GM23248 (cell line): Measurements from ENCODE around the gene PIEZO2. TPM values are rescaled to one million over a fixed set of nuclear protein-coding genes. Genes with fewer than 3 reads are reported as not detected.

ENCODE experiments used
- DNase-seq: peaks from one replicate; pipeline ENCODE4 v3.0.0-alpha.2; 2015
- H2AFZ ChIP-seq: fragments of 200-600 bp; sonication (generic); 2 replicates; pipeline ENCODE4 v1.6.1; 2016; ENCODE audit warnings: antibody characterized with exemption
- H3F3A ChIP-seq: fragments of 200-600 bp; sonication (generic); 2 replicates; pipeline ENCODE4 v1.6.1; 2016; ENCODE audit warnings: mild to moderate bottlenecking, antibody characterized with exemption, mixed run types; ENCODE audit not compliant: insufficient read depth
- H3K27ac ChIP-seq: fragments of 200-600 bp; sonication (generic); 2 replicates; pipeline ENCODE4 v1.5.1; 2016; ENCODE audit warnings: mild to moderate bottlenecking
- H3K27me3 ChIP-seq: fragments of 200-600 bp; sonication (generic); replicated peaks from 2 replicates; pipeline ENCODE4 v1.6.1; 2016; ENCODE audit warnings: mild to moderate bottlenecking; ENCODE audit not compliant: insufficient read depth
- H3K36me3 ChIP-seq: fragments of 200-600 bp; sonication (generic); 2 replicates; pipeline ENCODE4 v1.6.1; 2016; ENCODE audit warnings: low read depth, mild to moderate bottlenecking
- H3K4me1 ChIP-seq: fragments of 200-600 bp; sonication (generic); 2 replicates; pipeline ENCODE4 v1.6.1; 2016; ENCODE audit warnings: mild to moderate bottlenecking; ENCODE audit not compliant: insufficient read depth
- H3K4me2 ChIP-seq: fragments of 200-600 bp; sonication (generic); one replicate; pipeline ENCODE4 v1.6.1; 2016; ENCODE audit warnings: mild to moderate bottlenecking; ENCODE audit not compliant: unreplicated experiment
- H3K4me3 ChIP-seq: fragments of 200-600 bp; sonication (generic); 2 replicates; pipeline ENCODE4 v1.5.1; 2016; ENCODE audit warnings: mild to moderate bottlenecking
- H3K79me2 ChIP-seq: fragments of 200-600 bp; sonication (generic); 2 replicates; pipeline ENCODE4 v1.6.1; 2016; ENCODE audit warnings: mild to moderate bottlenecking; ENCODE audit not compliant: insufficient read depth
- H3K9ac ChIP-seq: fragments of 200-600 bp; sonication (generic); 2 replicates; pipeline ENCODE4 v1.6.1; 2016; ENCODE audit warnings: mild to moderate bottlenecking
- H3K9me2 ChIP-seq: fragments of 200-600 bp; sonication (generic); 2 replicates; pipeline ENCODE4 v1.6.1; 2016; ENCODE audit warnings: mixed run types, mild to moderate bottlenecking, moderate library complexity; ENCODE audit not compliant: insufficient read depth
- H3K9me3 ChIP-seq: fragments of 200-600 bp; sonication (generic); one replicate; pipeline ENCODE4 v1.6.1; 2017; ENCODE audit warnings: low read depth
- H4K20me1 ChIP-seq: fragments of 200-600 bp; sonication (generic); 2 replicates; pipeline ENCODE4 v1.6.0; 2016; ENCODE audit not compliant: insufficient read depth
- EZH2 ChIP-seq: fragments of 200-600 bp; sonication (generic); IDR thresholded peaks from 2 replicates; pipeline ENCODE4 v1.6.1; 2018; ENCODE audit warnings: antibody characterized with exemption, mild to moderate bottlenecking; ENCODE audit not compliant: insufficient read depth, poor library complexity, severe bottlenecking
- EZH2phosphoT487 ChIP-seq: fragments of 200-600 bp; sonication (generic); IDR thresholded peaks from 2 replicates; pipeline ENCODE4 v1.6.1; 2018; ENCODE audit warnings: antibody characterized with exemption, moderate library complexity, mild to moderate bottlenecking, low read depth; ENCODE audit not compliant: insufficient read depth
- WGBS, 2 experiments: methylation state at CpG; one replicate each; pipeline ENCODE4 v1.1.6; 2015 to 2017; ENCODE audit warnings: low lambda C conversion rate in 2 of 2, low coverage in 1 of 2; ENCODE audit errors: missing lambda C conversion rate in 2 of 2; 5-methylcytosine and 5-hydroxymethylcytosine counted together
- in situ Hi-C: fragments of 300-500 bp; cut with MboI; formaldehyde crosslinking; loops from 2 replicates; pipeline ENCODE4 v1.15.0; 2020
- polyA plus RNA-seq: library from polyadenylated mRNA; unstranded; fragments of >200 nt; fragmentation: Nextera tagmentation; extraction: Ambion mirVana; gene quantifications from 2 replicates; pipeline ENCODE4 v1.2.1, GENCODE V29; 2016
- total RNA-seq: library from RNA; depleted of rRNA; stranded (reverse); fragments of >200 nt; shearing (Covaris generic); gene quantifications from 2 replicates; pipeline ENCODE4 v1.2.3, GENCODE V29; 2014

The PIEZO2 gene
- total and polyA plus RNA-seq, 2 experiments from 2014 or later, result 0.93 to 1.5 TPM

- in situ Hi-C loops, result loop anchor here (25.0 kb wide), 1 partner anchor 605 kb away; no protein-coding TSS in a partner anchor
- Histone ChIP-seq H3F3A (peaks cover 5% of the 10 kb centered on the region; the same call in 1 of the 2 replicates), H4K20me1 (no peaks in the 10 kb centered on the region), H3K27me3 (no peaks in the 10 kb centered on the region), H3K4me2 (peak overlapping the region; percentile 5), H3K79me2 (no peaks in the 10 kb centered on the region), H3K27ac (peak overlapping the region; percentile 55), H3K9me2 (0 out of 2 replicates have a peak, but pooled peaks cover 4% of the 10 kb centered on the region), H3K9ac (peak overlapping the region; percentile 34; the same call in 1 of the 2 replicates), H2AFZ (peak overlapping the region; percentile 38), H3K4me1 (peaks cover 11% of the 10 kb centered on the region), H3K4me3 (no peak overlapping the region), H3K36me3 (no peaks in the 10 kb centered on the region), H3K9me3 (no peaks in the 10 kb centered on the region)
- WGBS, 2 experiments, result 82 to 94% methylated on average over 1 of the region's 1 CpG
- peak; percentile 79 for DNase-seq
- TF ChIP-seq EZH2 (no peak), EZH2phosphoT487 (no peak)
Measured at GRCh38 chr18:11167778-11168177, 18.4 kb upstream of the PIEZO2 start.

GRCh38 chr18:11165952-11166351 lies 16.6 kb upstream of the PIEZO2 start:
- Histone ChIP-seq H3K79me2 (no peaks in the 10 kb centered on the region), H3K4me3 (no peak overlapping the region), H3K36me3 (no peaks in the 10 kb centered on the region), H3K4me2 (no peak overlapping the region), H3K9ac (no peak overlapping the region), H3K9me2 (0 out of 2 replicates have a peak, but pooled peaks cover 4% of the 10 kb centered on the region), H4K20me1 (no peaks in the 10 kb centered on the region), H3K4me1 (peaks cover 11% of the 10 kb centered on the region), H2AFZ (no peak overlapping the region), H3K9me3 (no peaks in the 10 kb centered on the region), H3K27me3 (no peaks in the 10 kb centered on the region), H3K27ac (no peak overlapping the region), H3F3A (peaks cover 5% of the 10 kb centered on the region; the same call in 1 of the 2 replicates)
- TF ChIP-seq EZH2 (no peak), EZH2phosphoT487 (no peak)
- no peak for DNase-seq
- in situ Hi-C loops, result loop anchor here (25.0 kb wide), 1 partner anchor 604 kb away; no protein-coding TSS in a partner anchor
- 93 to 95% methylated on average over 7 of the region's 7 CpGs for WGBS, 2 experiments

DNA sequence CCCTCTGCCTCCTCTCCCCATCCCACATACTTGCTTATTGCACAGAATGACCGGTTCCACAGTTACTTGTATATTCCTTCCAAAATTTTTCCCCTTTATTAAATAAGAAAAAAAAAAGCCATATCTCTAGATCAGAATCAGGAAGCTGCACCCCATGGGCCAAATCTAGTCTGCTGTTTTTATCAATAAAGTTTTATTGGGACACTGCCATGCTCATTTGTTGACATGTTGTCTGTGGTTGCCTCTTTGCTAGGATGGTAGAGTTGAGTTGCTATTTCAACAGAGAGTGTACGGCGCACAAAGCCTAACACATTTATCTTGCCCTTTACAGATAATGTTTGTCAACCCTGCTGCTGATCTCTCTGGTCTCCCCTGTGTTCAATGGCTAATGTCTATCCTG lies 15.8 kb upstream of the PIEZO2 start:
- DNase-seq, result no peak
- TF ChIP-seq EZH2 (no peak), EZH2phosphoT487 (no peak)
- Histone ChIP-seq H3K79me2 (no peaks in the 10 kb centered on the region), H3K4me3 (no peak overlapping the region), H3F3A (peaks cover 5% of the 10 kb centered on the region; the same call in 1 of the 2 replicates), H3K9me3 (no peaks in the 10 kb centered on the region), H3K27ac (no peak overlapping the region), H3K36me3 (no peaks in the 10 kb centered on the region), H3K4me1 (peaks cover 11% of the 10 kb centered on the region), H3K9ac (no peak overlapping the region), H3K9me2 (0 out of 2 replicates have a peak, but pooled peaks cover 4% of the 10 kb centered on the region), H4K20me1 (no peaks in the 10 kb centered on the region), H3K4me2 (no peak overlapping the region), H2AFZ (no peak overlapping the region), H3K27me3 (no peaks in the 10 kb centered on the region)
- in situ Hi-C loops, result loop anchor here (25.0 kb wide), 1 partner anchor 603 kb away; no protein-coding TSS in a partner anchor
- WGBS, 2 experiments, result 94 to 97% methylated on average over 3 of the region's 3 CpGs

DNA sequence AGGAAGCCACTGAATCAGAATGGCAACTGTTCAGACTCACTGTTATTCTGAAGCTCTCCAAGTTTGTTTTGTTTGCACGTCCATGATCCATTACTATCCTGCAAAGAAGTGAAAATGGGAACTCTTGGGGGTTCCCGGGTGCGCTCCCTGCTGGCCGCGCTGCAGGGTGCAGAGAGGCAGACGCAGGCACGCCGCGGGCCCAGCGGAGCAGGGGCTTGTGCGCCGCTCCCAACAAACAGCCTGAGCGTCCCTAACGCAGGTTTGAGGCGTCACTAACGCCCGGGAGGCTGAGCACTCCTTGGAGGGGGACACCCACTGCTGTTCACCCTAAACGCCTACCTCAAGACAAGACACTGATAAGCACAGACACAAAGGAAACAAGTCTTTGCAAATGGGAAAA lies 14.3 kb upstream of the PIEZO2 start:
- in situ Hi-C loops, result loop anchor here (25.0 kb wide), 1 partner anchor 601 kb away; no protein-coding TSS in a partner anchor
- DNase-seq, result no peak
- WGBS, 2 experiments, result 70 to 71% methylated on average over 18 of the region's 18 CpGs

More for the DNA sequence above, 14.3 kb upstream of the PIEZO2 start:
- 0 out of 2 replicates have a peak, but pooled peaks cover 4% of the 10 kb centered on the region for H3K9me2 ChIP-seq
- no peaks in the 10 kb centered on the region for H3K79me2 ChIP-seq
- TF ChIP-seq EZH2 (no peak), EZH2phosphoT487 (no peak)
- peaks cover 11% of the 10 kb centered on the region for H3K4me1 ChIP-seq
- H3K9ac ChIP-seq, result no peak overlapping the region
- no peak overlapping the region for H2AFZ ChIP-seq
- H3K4me3 ChIP-seq, result no peak overlapping the region
- H3F3A ChIP-seq, result peaks cover 5% of the 10 kb centered on the region; the same call in 1 of the 2 replicates
- no peaks in the 10 kb centered on the region for H3K9me3 ChIP-seq
- H3K27me3 ChIP-seq, result no peaks in the 10 kb centered on the region
- no peaks in the 10 kb centered on the region for H3K36me3 ChIP-seq
- H3K27ac ChIP-seq, result no peak overlapping the region
- no peaks in the 10 kb centered on the region for H4K20me1 ChIP-seq
- no peak overlapping the region for H3K4me2 ChIP-seq
